GM10266 (cell line): ENCODE results near the gene TLX1.
"Not testable (repeated sequence)": the region's sequence is repeated elsewhere in the genome, so short reads cannot be mapped to it uniquely, and the experiment has no call there.

ENCODE experiments used
- DNase-seq: peaks from one replicate; pipeline ENCODE4 v3.0.0; 2012; ENCODE audit errors: extremely low spot score
- TF ChIP-seq, protein P1 (sequence below): IDR thresholded peaks from 2 replicates; pipeline ENCODE4 v1.5.1; 2012; ENCODE audit warnings: mild to moderate bottlenecking, low read depth; ENCODE audit not compliant: control insufficient read depth, insufficient read depth; ENCODE audit errors: missing control alignments

TLX1 gene

DNA sequence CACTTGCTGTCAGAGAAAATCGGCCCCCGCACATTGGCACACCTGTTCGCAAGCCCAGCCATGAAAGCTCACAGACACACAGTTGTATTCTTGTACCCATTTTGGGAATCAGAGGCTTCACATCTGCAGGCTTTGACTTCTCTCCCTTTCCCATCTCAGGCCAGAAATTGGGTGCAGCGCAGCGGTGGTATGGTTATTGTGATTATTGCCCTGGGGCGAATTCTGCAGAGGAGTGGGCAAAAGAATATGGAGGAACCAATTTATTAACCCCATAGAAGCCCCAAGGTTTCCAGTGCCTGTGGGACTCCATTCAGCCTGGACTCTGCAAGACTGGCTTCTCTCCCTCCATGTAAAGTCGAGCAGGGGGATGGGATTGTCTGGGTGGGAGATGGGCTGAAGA lies 14.0 kb downstream of the TLX1 start:
- TF ChIP-seq, protein P1, sequence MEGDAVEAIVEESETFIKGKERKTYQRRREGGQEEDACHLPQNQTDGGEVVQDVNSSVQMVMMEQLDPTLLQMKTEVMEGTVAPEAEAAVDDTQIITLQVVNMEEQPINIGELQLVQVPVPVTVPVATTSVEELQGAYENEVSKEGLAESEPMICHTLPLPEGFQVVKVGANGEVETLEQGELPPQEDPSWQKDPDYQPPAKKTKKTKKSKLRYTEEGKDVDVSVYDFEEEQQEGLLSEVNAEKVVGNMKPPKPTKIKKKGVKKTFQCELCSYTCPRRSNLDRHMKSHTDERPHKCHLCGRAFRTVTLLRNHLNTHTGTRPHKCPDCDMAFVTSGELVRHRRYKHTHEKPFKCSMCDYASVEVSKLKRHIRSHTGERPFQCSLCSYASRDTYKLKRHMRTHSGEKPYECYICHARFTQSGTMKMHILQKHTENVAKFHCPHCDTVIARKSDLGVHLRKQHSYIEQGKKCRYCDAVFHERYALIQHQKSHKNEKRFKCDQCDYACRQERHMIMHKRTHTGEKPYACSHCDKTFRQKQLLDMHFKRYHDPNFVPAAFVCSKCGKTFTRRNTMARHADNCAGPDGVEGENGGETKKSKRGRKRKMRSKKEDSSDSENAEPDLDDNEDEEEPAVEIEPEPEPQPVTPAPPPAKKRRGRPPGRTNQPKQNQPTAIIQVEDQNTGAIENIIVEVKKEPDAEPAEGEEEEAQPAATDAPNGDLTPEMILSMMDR, result no peak
- DNase-seq, result no peak

DNA sequence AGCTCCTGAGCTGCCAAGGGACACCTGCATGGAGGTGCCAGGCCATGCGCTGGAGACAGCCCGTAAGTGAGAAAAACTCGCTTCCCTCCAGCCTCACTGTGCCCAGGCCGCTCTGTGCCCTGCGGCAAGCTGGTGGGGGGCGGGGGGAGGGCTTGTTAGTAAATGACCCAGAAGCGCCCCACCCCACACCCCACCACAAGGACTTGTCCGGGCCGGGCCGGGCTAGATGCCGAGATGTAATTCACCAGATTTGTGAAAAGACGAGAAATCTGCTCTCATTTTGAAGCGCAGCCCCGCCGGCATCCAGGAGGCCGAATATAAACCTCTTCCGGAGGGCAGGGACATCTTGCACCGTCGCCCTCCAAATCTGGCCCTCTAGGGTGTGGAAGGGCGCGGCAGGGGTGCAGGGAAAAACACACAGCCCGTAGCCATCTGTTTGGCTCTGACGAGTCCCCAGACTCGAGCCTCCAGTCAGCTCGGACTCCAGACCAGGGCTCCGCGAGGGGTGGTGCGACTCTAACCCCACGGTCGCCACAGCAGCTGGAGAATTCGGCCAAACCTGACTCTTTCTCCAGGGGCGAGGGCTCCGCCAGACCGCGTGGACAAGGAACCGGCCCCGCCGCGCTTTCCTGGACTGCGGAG lies 14.8 kb downstream of the TLX1 start:
- TF ChIP-seq, protein P1, result no peak
- no peak for DNase-seq

DNA sequence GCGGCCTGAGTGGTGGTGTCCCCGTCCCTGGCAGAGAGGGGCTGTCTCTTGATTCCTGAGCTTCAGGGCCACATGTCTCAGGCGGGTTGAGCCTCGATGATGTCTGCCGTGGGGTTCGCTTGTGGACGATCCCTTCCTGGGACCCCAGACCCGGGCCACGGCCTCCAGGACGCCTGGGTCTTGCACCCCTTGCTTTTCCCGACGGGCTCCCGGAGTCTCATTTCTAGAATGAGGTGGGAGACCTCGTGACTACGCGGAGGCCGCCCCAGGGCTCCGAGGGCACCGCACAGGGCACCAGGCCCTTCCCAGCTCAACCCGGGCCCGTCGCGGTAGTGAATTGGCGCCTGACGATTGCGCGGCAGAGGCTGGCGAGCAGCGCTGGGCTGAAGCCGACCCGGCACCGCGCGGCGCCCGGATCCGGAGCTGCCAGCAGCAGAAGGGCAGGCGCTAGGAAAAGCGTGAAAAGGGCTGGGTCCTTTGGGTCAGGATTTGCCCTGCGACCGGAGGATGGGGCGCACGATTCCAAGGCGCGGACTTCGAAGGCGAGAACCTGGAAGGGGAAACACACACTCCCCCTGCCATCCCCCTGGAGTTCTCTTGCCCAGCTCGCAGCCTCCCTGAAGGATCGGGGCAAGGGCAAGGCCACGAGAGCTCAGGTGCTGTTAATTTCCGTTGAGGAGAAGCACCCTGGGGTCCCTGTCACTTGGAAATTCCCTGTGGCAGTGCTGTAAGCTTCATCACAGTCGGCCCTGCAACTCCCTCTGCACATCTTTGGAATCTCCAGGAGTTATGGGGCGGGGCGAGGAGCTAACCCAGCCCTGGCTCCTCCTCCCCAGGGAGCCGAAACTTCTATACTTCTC lies 15.5 kb downstream of the TLX1 start:
- TF ChIP-seq, protein P1, result no peak
- DNase-seq, result no peak

DNA sequence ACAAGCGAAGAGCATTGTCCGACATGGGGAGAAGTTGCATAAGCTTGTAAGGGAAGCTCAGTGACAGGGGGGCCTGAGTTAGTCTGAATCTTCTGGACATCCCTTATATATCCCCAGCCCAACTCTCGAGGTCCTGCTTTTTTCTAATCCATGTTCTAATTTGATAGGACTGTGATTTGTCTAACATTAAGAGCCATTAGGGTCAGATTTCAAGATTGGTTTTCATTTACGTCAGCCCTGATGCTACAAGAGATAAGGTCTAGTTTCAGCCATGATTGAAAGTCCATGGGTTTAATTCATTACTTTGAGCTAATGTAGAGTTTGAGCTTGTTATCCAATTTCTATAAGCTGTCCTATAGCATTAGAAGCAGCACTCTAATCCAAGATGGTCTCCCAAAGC lies 20.3 kb downstream of the TLX1 start:
- no peak for DNase-seq

DNA sequence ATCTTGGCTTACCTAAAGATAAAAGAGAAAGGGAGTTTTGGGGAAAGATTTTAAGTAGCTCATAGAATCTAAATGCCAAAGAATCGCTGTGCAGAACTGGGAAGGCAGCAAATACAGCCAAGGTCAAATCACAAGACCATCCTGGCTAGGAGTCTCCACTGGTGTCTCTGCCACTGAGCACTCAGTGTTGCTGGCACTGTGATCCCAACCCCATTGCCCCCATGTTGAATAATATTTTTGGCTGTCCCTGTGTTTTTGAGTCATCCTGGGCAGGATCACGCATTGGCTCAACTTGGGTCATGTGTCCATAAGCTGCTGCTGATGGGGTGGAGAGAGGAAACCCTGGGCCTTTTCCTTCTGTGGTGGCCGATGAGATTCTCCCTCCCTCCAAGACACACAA lies 21.2 kb downstream of the TLX1 start:
- DNase-seq, result no peak
- TF ChIP-seq, protein P1, result no peak

More for the DNA sequence above, 20.3 kb downstream of the TLX1 start:
- TF ChIP-seq, protein P1, result no peak

DNA sequence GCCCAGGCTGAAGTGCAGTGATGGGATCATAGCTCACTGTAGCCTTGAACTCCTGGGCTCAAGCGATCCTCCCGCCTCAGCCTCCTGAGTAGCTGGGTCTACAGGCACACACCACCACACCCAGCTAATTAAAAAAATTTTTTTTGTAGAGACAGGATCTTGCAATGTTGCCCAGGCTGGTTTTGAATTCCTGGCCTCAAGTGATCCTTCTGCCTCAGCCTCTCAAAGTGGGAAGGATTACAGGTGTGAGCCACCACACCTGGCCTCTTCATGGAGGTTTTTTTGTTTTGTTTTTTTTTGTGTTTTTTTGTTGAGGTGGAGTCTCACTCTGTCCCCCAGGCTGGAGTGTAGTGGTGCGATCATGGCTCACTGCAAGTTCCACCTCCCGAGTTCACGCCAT lies 23.4 kb downstream of the TLX1 start:
- not testable (repeated sequence) for DNase-seq

DNA sequence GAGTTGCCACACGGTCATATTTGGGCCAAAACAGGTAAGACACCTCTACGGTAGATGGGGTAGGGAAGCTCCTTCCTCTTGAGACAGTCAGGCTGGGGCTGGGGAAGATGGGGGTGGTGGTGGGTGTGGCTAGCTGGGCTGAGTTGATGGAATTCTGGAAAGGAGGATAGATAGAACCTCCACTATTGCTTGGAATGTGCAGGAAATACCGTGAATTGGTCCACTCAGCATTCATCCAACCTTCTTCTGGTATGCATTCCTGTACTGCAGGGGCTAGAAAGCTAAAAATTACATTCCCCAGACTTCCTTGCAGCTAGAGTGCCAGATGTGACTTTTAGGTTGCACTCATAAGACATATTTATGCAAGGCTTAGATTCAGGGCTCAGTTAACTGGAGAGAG lies 24.8 kb downstream of the TLX1 start:
- TF ChIP-seq, protein P1, result no peak
- DNase-seq, result no peak
